Suprapubic skin (tissue), 4 donors: ENCODE measurements around the gene BIRC2. TPM values are rescaled to one million over a fixed set of nuclear protein-coding genes. Genes with fewer than 3 reads are reported as not detected.
"Not testable (repeated sequence)": the region's sequence is repeated elsewhere in the genome, so short reads cannot be mapped to it uniquely, and the experiment has no call there.

Experiments used
- DNase-seq, 2 donors: peaks; one replicate each; pipeline ENCODE4 v3.0.0-alpha.2; 2019; ENCODE audit warnings: low spot score in 2 of 2
- H3K27ac ChIP-seq: fragments of 200-600 bp; sonication (generic); one replicate; pipeline ENCODE4 v1.5.1; 2019
- H3K27me3 ChIP-seq: fragments of 200-600 bp; sonication (generic); one replicate; pipeline ENCODE4 v1.5.1; 2019
- H3K36me3 ChIP-seq: fragments of 200-600 bp; sonication (generic); one replicate; pipeline ENCODE4 v1.5.1; 2019
- H3K4me1 ChIP-seq: fragments of 200-600 bp; sonication (generic); one replicate; pipeline ENCODE4 v1.5.1; 2019
- H3K4me3 ChIP-seq: fragments of 200-600 bp; sonication (generic); one replicate; pipeline ENCODE4 v1.5.1; 2019; ENCODE audit warnings: mild to moderate bottlenecking
- H3K9me3 ChIP-seq: fragments of 200-600 bp; sonication (generic); one replicate; pipeline ENCODE4 v1.5.1; 2019
- CTCF ChIP-seq, 2 donors: fragments of 200-600 bp in 1 of 2; fragments of 450-650 bp in 1 of 2; sonication (generic) in 1 of 2; IDR thresholded peaks; one replicate each; pipeline ENCODE4 v1.5.1; 2016 to 2019; ENCODE audit warnings: antibody characterized with exemption in 2 of 2, mild to moderate bottlenecking in 1 of 2, moderate library complexity in 1 of 2
- EP300 ChIP-seq: sonication (generic); formaldehyde crosslinking; IDR thresholded peaks from one replicate; pipeline ENCODE4 v1.6.1; 2017; ENCODE audit warnings: antibody characterized with exemption
- POLR2A ChIP-seq, 2 donors: fragments of 450-650 bp; IDR thresholded peaks; one replicate each; pipeline ENCODE4 v1.6.1; 2017; ENCODE audit warnings: antibody characterized with exemption in 2 of 2, mild to moderate bottlenecking in 2 of 2, moderate library complexity in 2 of 2
- POLR2AphosphoS5 ChIP-seq, 3 donors: sonication (generic); formaldehyde crosslinking; IDR thresholded peaks; one replicate each; pipeline ENCODE4 v1.6.1; 2017; ENCODE audit warnings: antibody characterized with exemption in 3 of 3
- WGBS: methylation state at CpG from one replicate; pipeline ENCODE4 v1.1.5; 2018; 5-methylcytosine and 5-hydroxymethylcytosine counted together
- total RNA-seq, 4 donors: library from RNA; depleted of rRNA; stranded (reverse); fragments of >200 nt; gene quantifications; one replicate each; pipeline ENCODE4 v1.1.0, GENCODE V29; 2016

BIRC2 gene
- total RNA-seq, 4 donors from 2014 or later, result 56.9 to 76.5 (median 64.6) TPM

DNA sequence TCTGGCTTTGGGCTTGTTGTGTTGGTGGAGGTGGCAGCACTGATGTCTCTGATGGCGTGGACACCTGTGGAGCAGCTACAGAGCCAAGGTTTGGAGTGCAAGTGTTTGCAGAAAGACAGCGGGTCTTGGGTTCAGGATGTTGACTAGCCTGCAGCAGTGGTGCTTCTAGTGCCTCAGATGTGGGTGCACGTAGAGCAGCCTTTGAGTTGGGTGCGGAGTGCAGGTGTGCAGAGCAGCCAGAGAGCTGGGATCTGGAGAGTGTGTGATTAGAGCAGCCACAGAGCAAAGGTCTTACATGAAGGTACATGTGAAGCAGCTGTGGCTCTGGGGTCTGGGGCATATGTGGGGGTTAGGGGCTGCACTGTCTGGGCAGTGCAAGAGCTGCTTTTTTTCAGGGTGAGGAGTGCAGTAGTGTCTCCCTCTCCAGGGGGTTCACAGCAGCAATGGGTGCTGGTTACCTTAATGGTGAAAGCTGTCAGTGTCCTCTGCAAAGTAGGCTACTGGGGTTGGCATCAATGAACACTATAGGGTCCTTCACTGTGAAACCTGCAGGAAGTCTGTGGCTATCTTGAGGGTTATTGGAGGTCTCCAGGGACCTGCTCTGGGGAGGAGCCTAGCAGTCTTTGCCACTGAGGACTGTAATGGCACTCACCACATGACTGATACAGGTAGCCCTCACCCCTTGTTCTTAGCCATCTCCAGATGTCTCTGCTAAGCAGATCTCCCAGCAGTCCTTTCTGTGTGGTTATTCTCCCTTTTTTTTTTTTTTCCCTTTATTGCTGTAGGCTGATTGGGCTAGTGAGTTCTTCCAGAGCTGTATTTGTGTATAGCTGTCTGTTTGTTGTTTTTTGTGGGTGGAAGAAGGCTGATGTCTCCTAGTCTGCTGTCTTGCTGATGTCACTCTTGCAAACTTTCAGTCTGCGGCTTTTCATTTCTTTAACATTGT, 14.3 kb downstream of the BIRC2 start:
- H3K27ac ChIP-seq, result no peak overlapping the region
- H3K36me3 ChIP-seq, result peaks cover 60% of the 10 kb centered on the region
- WGBS, result 89% methylated on average over 5 of the region's 5 CpGs
- no peaks in the 10 kb centered on the region for H3K4me1 ChIP-seq
- H3K27me3 ChIP-seq, result no peaks in the 10 kb centered on the region
- no peak overlapping the region for H3K4me3 ChIP-seq
- H3K9me3 ChIP-seq, result no peaks in the 10 kb centered on the region
- TF ChIP-seq CTCF (IDR thresholded peaks at IDR 0.05) (no peak), EP300 (no peak), POLR2AphosphoS5 (IDR thresholded peaks at IDR 0.05) (no peak), POLR2A (IDR thresholded peaks at IDR 0.05) (no peak)
- DNase-seq, result no peak

- no peak for TF ChIP-seq EP300
- TF ChIP-seq POLR2AphosphoS5 (IDR thresholded peaks at IDR 0.05), result no peak
- no peak for TF ChIP-seq CTCF (IDR thresholded peaks at IDR 0.05)
- no peak for TF ChIP-seq POLR2A (IDR thresholded peaks at IDR 0.05)
- Histone ChIP-seq H3K9me3 (no peaks in the 10 kb centered on the region), H3K4me3 (no peak overlapping the region), H3K4me1 (no peaks in the 10 kb centered on the region), H3K36me3 (peaks cover 62% of the 10 kb centered on the region), H3K27me3 (no peaks in the 10 kb centered on the region), H3K27ac (no peak overlapping the region)
- WGBS, result 90% methylated on average over 1 of the region's 1 CpG
- no peak for DNase-seq
Measured at GRCh38 chr11:102364991-102365390, 18.0 kb downstream of the BIRC2 start.

DNA sequence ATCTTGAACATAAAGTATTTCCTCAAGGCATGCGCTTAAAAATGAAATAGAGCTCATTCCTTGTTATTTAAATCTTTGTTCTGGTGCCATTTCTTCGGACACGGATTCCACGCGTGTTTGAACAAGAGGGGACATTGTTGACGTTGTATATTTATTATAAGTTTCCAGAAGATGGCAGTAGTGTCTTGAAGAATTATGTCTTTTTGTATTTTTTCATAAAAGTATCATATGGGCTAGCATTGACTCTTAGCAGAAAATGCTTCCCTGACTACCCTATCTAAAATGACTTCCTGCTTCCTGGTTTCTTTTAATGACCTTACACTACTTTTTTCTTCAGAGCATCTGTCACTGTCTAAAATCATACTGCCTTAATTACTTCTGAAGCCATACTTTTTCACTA, 20.4 kb downstream of the BIRC2 start:
- Histone ChIP-seq H3K36me3 (peaks cover 47% of the 10 kb centered on the region), H3K27me3 (no peaks in the 10 kb centered on the region), H3K9me3 (no peaks in the 10 kb centered on the region), H3K4me3 (no peak overlapping the region), H3K4me1 (no peaks in the 10 kb centered on the region), H3K27ac (no peak overlapping the region)
- no peak for DNase-seq
- 38% methylated on average over 6 of the region's 6 CpGs for WGBS
- TF ChIP-seq CTCF (IDR thresholded peaks at IDR 0.05) (no peak), POLR2A (IDR thresholded peaks at IDR 0.05) (no peak), EP300 (no peak), POLR2AphosphoS5 (IDR thresholded peaks at IDR 0.05) (no peak)

DNA sequence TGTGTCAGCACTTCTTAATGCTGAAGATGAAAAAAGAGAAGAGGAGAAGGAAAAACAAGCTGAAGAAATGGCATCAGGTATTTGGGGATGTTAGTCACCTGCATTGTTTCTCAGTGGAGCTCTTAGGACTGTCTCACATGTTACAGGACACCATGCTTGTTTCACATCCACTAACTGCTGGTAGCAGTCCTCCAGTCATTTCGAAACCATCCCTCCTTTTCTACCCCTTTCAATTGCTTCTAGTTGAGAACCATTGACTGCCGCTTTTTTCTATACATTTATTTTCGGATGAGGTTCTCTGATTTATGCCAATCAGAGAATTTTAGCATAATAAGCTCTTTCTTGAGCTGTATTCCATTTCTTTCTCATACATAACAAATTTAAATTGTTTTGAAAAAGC, 21.5 kb downstream of the BIRC2 start:
- no peak overlapping the region for H3K27ac ChIP-seq
- 81% methylated on average over 3 of the region's 3 CpGs for WGBS
- no peak for DNase-seq
- peaks cover 43% of the 10 kb centered on the region for H3K36me3 ChIP-seq
- no peaks in the 10 kb centered on the region for H3K27me3 ChIP-seq
- H3K9me3 ChIP-seq, result no peaks in the 10 kb centered on the region
- no peaks in the 10 kb centered on the region for H3K4me1 ChIP-seq
- TF ChIP-seq POLR2A (IDR thresholded peaks at IDR 0.05) (no peak), EP300 (no peak)
- no peak overlapping the region for H3K4me3 ChIP-seq

- H3K4me3 ChIP-seq, H3K27me3 ChIP-seq, H3K9me3 ChIP-seq, H3K27ac ChIP-seq, DNase-seq, H3K4me1 ChIP-seq: not testable (repeated sequence)
- H3K36me3 ChIP-seq, result peaks cover 35% of the 10 kb centered on the region
- WGBS, result 91% methylated on average over 31 of the region's 31 CpGs
Measured at GRCh38 chr11:102374633-102375424, 27.8 kb downstream of the BIRC2 start.

GRCh38 chr11:102375720-102376399, 28.8 kb downstream of the BIRC2 start:
- Histone ChIP-seq H3K4me1 (no peaks in the 10 kb centered on the region), H3K27me3 (no peaks in the 10 kb centered on the region), H3K36me3 (peaks cover 45% of the 10 kb centered on the region), H3K9me3 (no peaks in the 10 kb centered on the region), H3K4me3 (no peak overlapping the region), H3K27ac (no peak overlapping the region)
- no peak for DNase-seq
- WGBS, result 88% methylated on average over 5 of the region's 5 CpGs
- no peak for TF ChIP-seq POLR2AphosphoS5 (IDR thresholded peaks at IDR 0.05)
- no peak for TF ChIP-seq CTCF (IDR thresholded peaks at IDR 0.05)
- no peak for TF ChIP-seq EP300
- no peak for TF ChIP-seq POLR2A (IDR thresholded peaks at IDR 0.05)
